Stimulated activated CD8-positive, alpha-beta memory T cell treated with anti-CD3 and anti-CD28 coated beads, Interleukin-4, amount 100 ng/mL, for 48 hours (primary cell): ENCODE results near the gene CCNY.

Experiments
- DNase-seq: peaks from one replicate; pipeline ENCODE4 v3.0.0-alpha.2; 2020

Gene CCNY

GRCh38 chr10:35568483-35569015 lies 232.2 kb downstream of the CCNY start:
- no peak for DNase-seq

- no peak for DNase-seq
Observed at GRCh38 chr10:35569111-35569707, 232.9 kb downstream of the CCNY start.

- no peak for DNase-seq
Observed at GRCh38 chr10:35569836-35570235, 233.5 kb downstream of the CCNY start.

- DNase-seq = no peak
Observed at GRCh38 chr10:35570397-35570796, 234.1 kb downstream of the CCNY start.

- DNase-seq = no peak
Observed at GRCh38 chr10:35572583-35572982, 236.3 kb downstream of the CCNY start.

- no peak for DNase-seq
Observed at GRCh38 chr10:35573796-35574195, 237.5 kb downstream of the CCNY start.

- DNase-seq = no peak
Observed at GRCh38 chr10:35574924-35575352, 238.6 kb downstream of the CCNY start.

GRCh38 chr10:35575640-35576039 lies 239.3 kb downstream of the CCNY start:
- no peak for DNase-seq

GRCh38 chr10:35576730-35577129 lies 240.4 kb downstream of the CCNY start:
- no peak for DNase-seq

- no peak for DNase-seq
Observed at GRCh38 chr10:35577926-35578617, 241.8 kb downstream of the CCNY start.

GRCh38 chr10:35578618-35578956 lies 242.3 kb downstream of the CCNY start:
- no peak for DNase-seq

- DNase-seq = no peak
Observed at GRCh38 chr10:35579116-35579515, 242.8 kb downstream of the CCNY start.

- no peak for DNase-seq
Observed at GRCh38 chr10:35579726-35580422, 243.6 kb downstream of the CCNY start.

- no peak for DNase-seq
Observed at GRCh38 chr10:35580423-35580770, 244.1 kb downstream of the CCNY start.

GRCh38 chr10:35581655-35582054 lies 245.3 kb downstream of the CCNY start:
- no peak for DNase-seq

- DNase-seq = no peak
Observed at GRCh38 chr10:35584946-35585345, 248.6 kb downstream of the CCNY start.

- DNase-seq = no peak
Observed at GRCh38 chr10:35585356-35585755, 249.0 kb downstream of the CCNY start.

- no peak for DNase-seq
Observed at GRCh38 chr10:35585903-35586535, 249.7 kb downstream of the CCNY start.

GRCh38 chr10:35588836-35589235 lies 252.5 kb downstream of the CCNY start:
- DNase-seq = no peak

GRCh38 chr10:35592441-35592840 lies 256.1 kb downstream of the CCNY start:
- DNase-seq = no peak

GRCh38 chr10:35594115-35595079 lies 258.1 kb downstream of the CCNY start:
- DNase-seq = no peak

- DNase-seq = no peak
Observed at GRCh38 chr10:35595106-35595505, 258.8 kb downstream of the CCNY start.
